Ectodermal cell (in vitro differentiated cells): ENCODE results near the gene RNU1-3.
"Not testable (repeated sequence)": the region's sequence is repeated elsewhere in the genome, so short reads cannot be mapped to it uniquely, and the experiment has no call there.

ENCODE experiments used
- H3K27ac ChIP-seq: 2 replicates; pipeline ENCODE4 v1.7.0; 2013; ENCODE audit warnings: mild to moderate bottlenecking, low read depth, low read length; ENCODE audit not compliant: insufficient read depth, poor library complexity, severe bottlenecking
- H3K27me3 ChIP-seq: 2 replicates; pipeline ENCODE4 v1.7.0; 2013; ENCODE audit warnings: mild to moderate bottlenecking, low read length; ENCODE audit not compliant: insufficient read depth, control insufficient read depth, poor library complexity, severe bottlenecking
- H3K36me3 ChIP-seq: one replicate; pipeline ENCODE4 v1.7.0; 2013; ENCODE audit warnings: low read length; ENCODE audit not compliant: control insufficient read depth, insufficient read depth
- H3K4me1 ChIP-seq: one replicate; pipeline ENCODE4 v1.7.0; 2013; ENCODE audit warnings: low read length; ENCODE audit not compliant: control insufficient read depth, insufficient read depth
- H3K4me3 ChIP-seq: 2 replicates; pipeline ENCODE4 v1.7.0; 2013; ENCODE audit warnings: low read depth, low read length, control low read depth; ENCODE audit not compliant: insufficient read depth
- H3K9me3 ChIP-seq: 2 replicates; pipeline ENCODE4 v1.7.0; 2013; ENCODE audit warnings: mild to moderate bottlenecking, low read length, moderate library complexity; ENCODE audit not compliant: control insufficient read depth
- WGBS, 2 experiments: methylation state at CpG; one replicate each; pipeline ENCODE4 v1.1.7; 2013; ENCODE audit warnings: missing lambda C conversion rate in 2 of 2; 5-methylcytosine and 5-hydroxymethylcytosine counted together

Gene RNU1-3

DNA sequence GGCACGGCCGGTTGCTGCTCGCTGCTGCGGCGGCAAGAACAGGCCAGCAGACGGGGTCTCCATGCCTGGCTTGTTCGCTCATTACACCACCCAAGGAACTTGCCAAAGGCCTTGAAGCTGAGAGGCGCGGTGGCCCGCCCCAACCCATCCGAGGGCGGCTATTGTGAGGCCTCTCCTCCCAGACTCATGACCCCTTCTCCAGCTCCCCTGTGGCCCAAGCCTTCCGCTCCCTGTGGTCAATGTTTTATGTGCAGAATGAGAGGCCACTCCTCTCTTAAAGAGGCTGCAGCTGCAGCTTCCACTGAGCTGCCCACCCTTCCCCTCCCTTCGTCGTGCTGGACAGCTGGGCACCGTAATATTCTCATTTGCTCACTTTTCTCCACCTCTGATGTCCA, 27.6 kb upstream of the RNU1-3 start:
- not testable (repeated sequence) for H3K9me3 ChIP-seq, H3K4me3 ChIP-seq, H3K27ac ChIP-seq, H3K36me3 ChIP-seq, H3K4me1 ChIP-seq
- H3K27me3 ChIP-seq, result peaks cover 55% of the 10 kb centered on the region
- WGBS, 2 experiments, result no CpG with 5 or more reads among the region's 16 CpGs

DNA sequence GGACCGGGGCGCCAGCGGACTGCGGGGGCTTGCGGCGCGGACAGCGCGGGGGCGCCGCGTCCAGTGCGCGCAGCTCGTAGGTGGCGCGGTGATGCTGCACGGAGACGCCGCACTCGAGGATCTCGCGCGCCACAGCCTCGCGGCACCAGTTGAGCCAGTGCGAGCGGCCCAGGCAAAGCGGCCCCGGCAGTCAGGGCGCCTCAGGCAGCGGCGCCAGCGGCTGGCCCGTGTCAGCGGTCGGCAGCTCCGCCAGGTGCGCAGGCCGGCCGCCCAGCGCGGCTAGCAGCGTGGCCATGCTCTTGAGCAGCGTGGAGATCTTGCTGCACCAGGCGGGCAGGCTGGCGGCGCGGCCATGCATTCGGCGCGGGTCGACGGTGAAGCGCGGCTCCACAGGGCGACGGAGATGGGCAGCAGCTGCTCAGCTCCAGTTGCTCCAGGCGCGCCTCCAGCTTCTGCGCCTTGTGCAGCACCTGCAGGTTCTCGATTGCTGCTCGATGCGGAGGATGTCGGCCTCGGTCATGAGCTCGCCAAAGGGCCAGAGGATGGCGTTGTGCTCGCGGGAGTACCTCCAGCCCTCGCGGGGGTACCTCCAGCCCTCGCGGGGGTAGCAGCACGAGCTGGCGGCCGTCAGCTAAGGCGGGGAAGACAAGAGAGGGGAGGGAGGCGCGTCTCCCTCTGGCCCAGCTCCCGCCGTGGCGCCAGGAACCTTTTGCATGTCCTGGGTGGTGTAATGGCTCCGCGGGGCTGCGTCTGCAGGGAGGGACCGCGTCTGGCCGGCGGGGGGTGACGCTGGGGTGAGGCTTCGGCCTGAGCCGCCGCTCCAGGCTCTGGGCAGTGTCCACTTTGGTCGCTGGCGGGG, 26.9 kb upstream of the RNU1-3 start:
- H3K9me3 ChIP-seq, H3K36me3 ChIP-seq, H3K4me3 ChIP-seq, H3K4me1 ChIP-seq, H3K27ac ChIP-seq: not testable (repeated sequence)
- 2 to 3% methylated on average over 41 of the region's 96 CpGs for whole genome bisulfite sequencing, 2 experiments
- H3K27me3 ChIP-seq, result peaks cover 50% of the 10 kb centered on the region

DNA sequence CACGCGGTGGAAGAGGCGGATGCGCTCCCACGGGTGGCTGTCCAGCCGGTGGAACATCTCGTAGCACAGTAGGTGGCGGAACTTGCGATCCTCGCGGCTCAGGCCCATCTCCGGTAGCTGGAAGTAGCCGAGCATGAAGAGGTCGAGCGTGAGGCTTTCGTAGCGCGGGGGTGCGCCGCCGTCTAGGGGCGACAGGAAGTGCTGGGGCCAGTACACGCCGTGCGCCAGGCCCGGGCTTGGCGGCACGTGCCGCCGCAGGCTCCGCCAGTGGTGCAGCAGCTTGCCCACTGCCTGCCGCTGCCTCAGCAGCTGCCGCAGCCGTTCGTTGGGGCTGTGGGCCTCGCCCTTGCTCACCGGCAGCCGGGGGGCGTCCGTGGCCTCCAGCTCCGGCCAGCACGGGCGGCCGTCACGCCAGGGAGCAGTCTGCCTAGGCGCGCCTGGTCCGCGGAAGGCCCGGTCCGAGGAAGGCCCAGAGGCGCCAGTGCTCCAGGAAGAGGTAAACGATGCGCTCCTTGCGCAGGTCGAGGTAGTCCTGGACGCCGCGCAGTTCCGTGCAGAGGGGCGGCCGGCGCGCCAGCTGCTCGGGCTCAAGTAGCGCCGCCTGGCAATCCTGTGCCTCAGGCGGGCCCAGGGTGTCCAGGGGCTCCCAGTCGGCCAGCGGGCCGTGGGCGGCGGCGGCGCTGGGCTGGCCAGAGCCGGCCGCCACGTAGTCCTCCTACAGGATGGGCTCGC, 26.1 kb upstream of the RNU1-3 start:
- not testable (repeated sequence) for H3K4me3 ChIP-seq, H3K27ac ChIP-seq, H3K9me3 ChIP-seq, H3K36me3 ChIP-seq, H3K4me1 ChIP-seq
- H3K27me3 ChIP-seq, result peaks cover 47% of the 10 kb centered on the region
- WGBS, 2 experiments, result 12% methylated on average over 27 of the region's 79 CpGs

DNA sequence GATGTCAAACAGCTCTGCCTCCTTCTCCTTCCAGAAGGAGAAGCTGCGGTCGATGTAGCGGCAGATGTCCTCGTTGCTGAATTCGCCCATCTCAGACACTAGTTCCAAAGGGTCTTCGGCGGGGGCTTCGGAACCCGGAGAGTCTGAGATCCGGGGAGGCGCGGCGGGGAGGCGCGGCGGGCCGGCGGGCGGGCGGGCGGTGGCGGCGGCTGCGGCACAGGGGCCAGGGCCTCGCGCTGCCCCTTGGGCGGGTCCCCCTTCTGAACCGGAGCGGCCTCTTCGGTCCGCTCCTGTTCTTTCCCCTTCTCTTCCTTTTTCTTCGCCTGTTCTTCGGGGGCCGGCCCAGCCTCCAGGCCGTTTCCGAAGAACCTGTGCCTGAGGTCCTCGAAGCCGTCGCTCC, 25.5 kb upstream of the RNU1-3 start:
- H3K27ac ChIP-seq, H3K4me3 ChIP-seq, H3K36me3 ChIP-seq, H3K9me3 ChIP-seq, H3K4me1 ChIP-seq: not testable (repeated sequence)
- WGBS, 2 experiments, result 16 to 23% methylated on average over 23 to 25 of the region's 39 CpGs
- H3K27me3 ChIP-seq, result peaks cover 43% of the 10 kb centered on the region

DNA sequence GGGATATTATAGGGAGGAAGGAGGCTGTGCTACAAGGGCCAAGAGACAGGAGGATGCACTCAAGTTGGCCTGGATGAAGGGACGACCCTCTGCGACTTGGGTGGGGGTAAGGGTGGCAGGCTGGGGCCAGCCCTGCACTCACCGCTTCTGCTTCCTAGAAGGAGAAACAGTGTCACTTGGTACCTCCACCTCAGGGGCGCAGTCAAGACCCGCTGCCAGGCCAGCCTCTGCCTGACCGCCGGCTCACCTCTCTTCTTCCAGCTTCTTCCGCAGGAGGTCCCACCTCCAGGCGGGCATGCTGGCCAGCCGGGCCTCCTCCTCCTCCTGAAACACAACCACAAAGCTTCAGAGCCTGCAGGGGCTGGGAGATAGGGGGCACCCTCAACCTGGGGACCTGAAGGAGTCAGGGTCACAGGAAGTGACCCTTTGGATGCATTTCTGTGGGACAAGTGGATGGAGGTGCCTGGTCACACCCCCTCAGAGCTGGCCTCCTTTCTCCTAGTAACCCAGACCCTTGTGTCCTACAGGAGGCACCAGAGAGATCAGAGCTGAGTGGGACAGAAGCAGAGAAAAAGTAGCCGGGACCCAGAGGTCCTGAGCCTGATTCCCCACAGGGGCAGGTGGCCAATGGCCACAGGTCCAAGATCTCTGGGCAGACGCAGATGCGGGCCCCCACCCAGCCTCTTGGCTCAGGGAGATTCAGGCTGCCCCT, 24.4 kb upstream of the RNU1-3 start:
- not testable (repeated sequence) for H3K36me3 ChIP-seq, H3K27ac ChIP-seq, H3K4me3 ChIP-seq, H3K9me3 ChIP-seq, H3K4me1 ChIP-seq
- H3K27me3 ChIP-seq, result peaks cover 32% of the 10 kb centered on the region
- WGBS, 2 experiments, result 94 to 95% methylated on average over 5 of the region's 13 CpGs

DNA sequence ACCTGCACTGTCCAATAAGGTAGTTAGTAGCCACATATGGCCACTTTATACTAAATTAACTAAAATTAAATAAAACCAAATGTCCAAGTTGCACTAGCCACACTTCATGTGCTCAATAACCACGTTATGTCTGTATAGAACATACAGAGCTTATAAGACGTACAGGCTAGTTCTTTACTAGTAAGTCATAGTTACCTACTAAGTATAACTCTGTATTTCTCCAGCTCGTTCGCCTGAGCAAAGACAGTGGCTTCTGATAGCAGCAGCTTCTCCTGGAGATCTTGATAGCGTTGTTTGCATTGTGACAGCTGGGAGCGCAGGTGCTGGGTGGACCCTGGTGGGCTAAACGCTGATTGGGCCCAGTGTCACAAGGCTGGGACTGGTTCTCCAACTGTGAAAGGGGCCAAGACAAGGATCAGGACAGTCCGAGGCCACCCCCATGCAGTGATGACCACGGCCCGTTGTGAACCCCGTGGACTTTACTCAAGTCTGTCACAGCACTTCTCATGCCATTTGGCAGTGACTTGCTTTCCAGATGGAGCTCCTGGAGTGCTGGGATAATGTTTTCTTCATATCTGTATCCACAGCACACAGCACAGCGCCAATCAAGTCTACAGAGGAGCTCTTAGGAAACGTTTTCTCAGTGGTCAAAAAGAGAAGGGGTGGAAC, 20.5 kb upstream of the RNU1-3 start:
- peaks cover 20% of the 10 kb centered on the region for H3K27me3 ChIP-seq
- H3K36me3 ChIP-seq, H3K4me3 ChIP-seq, H3K4me1 ChIP-seq, H3K9me3 ChIP-seq, H3K27ac ChIP-seq: not testable (repeated sequence)
- 86 to 88% methylated on average over 11 to 13 of the region's 13 CpGs for WGBS, 2 experiments

DNA sequence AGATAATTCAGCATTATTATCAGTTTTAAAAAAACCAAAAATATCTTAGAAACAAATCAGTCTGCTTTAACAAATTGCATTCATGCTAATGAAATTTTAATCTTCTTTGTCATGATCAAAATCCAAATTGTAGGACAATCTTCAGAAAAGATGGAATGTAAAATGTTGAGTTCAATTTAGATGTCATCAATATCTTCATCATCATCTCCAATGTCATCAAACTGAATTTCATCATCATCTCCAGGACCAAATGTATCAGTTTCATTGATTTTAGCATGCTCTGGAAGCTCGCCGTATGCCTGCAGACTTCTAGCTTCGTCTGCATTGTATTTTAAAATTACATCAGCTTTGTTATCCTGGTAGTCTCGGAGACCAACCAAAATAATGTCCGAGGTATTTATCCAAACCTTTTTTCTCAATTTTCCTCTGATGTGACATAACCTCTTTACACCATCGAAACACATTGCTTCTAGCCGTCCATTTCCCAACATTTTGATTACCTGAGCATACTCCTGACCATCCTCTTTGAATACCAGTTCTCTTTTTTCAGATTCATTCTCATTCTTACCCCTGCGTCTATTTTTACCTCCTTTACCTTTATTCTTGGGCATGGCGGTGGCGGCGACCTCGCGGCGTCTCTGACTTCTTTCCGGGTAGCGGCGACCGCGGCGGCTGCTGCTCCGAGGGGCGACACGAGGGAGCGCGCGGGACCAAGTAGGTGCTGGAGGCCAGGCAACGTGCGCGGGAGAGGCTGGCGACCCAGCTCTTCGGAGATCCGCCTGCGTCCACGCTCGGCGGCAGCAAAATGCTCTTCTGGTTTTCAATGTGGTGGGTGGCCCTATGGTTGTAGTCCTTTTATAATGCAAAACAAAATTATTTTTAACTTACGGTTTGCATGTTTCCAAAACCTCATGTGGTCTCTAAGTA, 19.0 kb upstream of the RNU1-3 start:
- not testable (repeated sequence) for H3K4me3 ChIP-seq, H3K27me3 ChIP-seq, H3K36me3 ChIP-seq, H3K9me3 ChIP-seq, H3K27ac ChIP-seq, H3K4me1 ChIP-seq
- WGBS, 2 experiments, result 75 to 85% methylated on average over 25 to 34 of the region's 37 CpGs

DNA sequence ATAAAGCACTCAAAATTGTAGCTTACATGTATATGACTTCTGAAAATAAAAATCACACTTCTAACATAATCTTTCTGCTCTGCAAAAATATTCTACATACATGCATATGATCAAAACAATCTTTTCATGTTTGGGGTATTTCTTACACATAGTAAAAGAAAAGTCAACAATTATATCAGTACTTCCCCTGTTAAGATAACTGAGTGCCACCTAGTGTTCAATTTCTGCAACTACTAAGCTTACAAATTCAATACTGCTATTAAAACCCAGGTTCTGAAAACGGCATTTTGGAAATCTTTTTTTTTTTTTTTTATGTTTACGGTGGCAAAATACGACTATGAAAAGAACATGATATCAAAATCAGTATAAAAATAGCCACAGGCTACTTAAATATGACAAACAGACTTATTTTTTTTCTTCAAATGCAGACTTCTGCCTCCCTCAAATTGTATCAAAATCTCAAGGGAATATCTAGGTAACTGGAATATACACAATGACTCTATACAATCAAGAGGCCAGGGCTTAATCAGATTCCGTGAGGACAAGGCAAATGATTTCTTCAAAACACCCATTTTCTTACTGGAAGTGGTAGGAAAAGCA, 18.1 kb upstream of the RNU1-3 start:
- H3K4me1 ChIP-seq, H3K27me3 ChIP-seq: not testable (repeated sequence)
- no CpG with 5 or more reads among the region's 4 CpGs for WGBS, 2 experiments

DNA sequence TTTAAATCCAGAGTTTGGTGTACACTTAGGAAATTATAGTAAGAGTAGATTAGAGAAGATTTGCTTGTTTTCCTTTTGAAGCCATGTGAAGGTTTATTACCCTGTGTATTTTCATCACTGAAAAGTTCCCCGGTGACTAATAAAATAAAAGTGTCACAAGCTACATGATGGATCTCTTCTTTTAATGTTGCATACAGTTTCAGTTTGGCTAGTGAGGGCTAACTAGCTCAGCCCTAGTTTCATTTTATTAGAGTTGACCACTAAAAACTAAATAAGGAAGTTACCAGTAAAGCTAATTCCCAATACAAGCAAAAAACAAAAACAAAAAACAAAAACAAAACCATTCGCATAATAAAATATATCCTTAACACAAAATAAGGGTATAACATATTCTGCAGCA, 17.4 kb upstream of the RNU1-3 start:
- 100% methylated on average over 1 of the region's 2 CpGs; no CpG with 5 or more reads in 1 of the 2 experiments for WGBS, 2 experiments
- H3K27me3 ChIP-seq, result not testable (repeated sequence)

More for the DNA sequence above, 18.1 kb upstream of the RNU1-3 start:
- not testable (repeated sequence) for H3K9me3 ChIP-seq, H3K27ac ChIP-seq, H3K36me3 ChIP-seq, H3K4me3 ChIP-seq

More for the DNA sequence above, 17.4 kb upstream of the RNU1-3 start:
- H3K4me1 ChIP-seq, H3K27ac ChIP-seq, H3K36me3 ChIP-seq, H3K4me3 ChIP-seq, H3K9me3 ChIP-seq: not testable (repeated sequence)
